ENCODE results near the gene PLTP.

Gene PLTP

DNA sequence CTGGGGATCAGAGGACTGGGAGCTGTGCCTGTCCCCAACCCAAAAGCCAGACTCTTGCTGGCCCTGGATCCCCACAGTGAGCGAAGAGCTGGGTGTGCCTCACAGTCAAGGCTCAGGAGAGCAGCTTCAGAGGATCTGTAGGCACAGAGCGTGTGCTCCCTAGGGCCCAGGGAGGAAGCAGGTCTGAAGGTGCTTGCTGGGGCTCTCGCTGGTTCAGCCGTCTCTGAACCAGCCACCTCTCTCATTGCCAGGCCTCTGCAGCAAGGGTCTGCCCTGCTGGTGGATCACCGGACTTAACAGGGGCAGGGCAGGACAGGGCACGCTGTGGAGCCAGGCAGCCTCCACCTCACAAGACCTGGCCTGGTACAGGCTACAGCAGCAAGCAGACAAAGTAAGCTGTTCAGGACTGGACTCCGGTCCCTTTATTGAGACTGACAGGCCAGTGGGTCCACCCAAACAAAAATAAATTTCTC is 36.3 kb upstream of the PLTP start:
- TF ChIP-seq, protein P1, sequence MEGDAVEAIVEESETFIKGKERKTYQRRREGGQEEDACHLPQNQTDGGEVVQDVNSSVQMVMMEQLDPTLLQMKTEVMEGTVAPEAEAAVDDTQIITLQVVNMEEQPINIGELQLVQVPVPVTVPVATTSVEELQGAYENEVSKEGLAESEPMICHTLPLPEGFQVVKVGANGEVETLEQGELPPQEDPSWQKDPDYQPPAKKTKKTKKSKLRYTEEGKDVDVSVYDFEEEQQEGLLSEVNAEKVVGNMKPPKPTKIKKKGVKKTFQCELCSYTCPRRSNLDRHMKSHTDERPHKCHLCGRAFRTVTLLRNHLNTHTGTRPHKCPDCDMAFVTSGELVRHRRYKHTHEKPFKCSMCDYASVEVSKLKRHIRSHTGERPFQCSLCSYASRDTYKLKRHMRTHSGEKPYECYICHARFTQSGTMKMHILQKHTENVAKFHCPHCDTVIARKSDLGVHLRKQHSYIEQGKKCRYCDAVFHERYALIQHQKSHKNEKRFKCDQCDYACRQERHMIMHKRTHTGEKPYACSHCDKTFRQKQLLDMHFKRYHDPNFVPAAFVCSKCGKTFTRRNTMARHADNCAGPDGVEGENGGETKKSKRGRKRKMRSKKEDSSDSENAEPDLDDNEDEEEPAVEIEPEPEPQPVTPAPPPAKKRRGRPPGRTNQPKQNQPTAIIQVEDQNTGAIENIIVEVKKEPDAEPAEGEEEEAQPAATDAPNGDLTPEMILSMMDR (IDR thresholded peaks at IDR 0.05; ENCODE audit: low read depth, low read length), result no peak

DNA sequence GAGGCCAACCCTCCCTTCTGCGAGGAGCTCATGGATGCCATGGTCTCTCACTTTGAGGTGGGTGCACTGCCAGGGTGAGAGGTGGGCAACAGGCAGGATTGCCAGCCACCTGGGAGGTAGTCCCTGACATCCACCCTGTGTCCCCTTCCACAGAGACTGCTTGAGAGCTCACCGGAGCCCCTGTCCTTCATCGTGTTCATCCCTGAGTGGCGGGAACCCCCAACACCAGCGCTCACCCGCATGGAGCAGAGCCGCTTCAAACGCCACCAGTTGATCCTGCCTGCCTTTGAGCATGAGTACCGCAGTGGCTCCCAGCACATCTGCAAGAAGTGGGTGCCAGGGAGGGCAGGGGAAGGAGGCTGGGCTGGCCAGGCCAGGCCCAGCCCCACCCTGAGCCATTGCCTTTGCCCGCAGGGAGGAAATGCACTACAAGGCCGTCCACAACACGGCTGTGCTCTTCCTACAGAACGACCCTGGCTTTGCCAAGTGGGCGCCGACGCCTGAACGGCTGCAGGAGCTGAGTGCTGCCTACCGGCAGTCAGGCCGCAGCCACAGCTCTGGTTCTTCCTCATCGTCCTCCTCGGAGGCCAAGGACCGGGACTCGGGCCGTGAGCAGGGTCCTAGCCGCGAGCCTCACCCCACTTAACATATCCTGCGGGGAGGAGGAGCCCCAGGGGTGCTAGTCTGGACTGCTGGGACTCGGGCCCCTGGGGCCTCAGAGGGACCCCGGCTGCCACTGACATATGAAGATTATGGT is 35.3 kb upstream of the PLTP start:
- no peak overlapping the region for H3K4me3 ChIP-seq (ENCODE audit: low read depth, low read length)
- TF ChIP-seq, protein P1 (IDR thresholded peaks at IDR 0.05; ENCODE audit: low read depth, low read length), result no peak

More for the DNA sequence above, 36.3 kb upstream of the PLTP start:
- H3K4me3 ChIP-seq (ENCODE audit: low read depth, low read length), result no peak overlapping the region

DNA sequence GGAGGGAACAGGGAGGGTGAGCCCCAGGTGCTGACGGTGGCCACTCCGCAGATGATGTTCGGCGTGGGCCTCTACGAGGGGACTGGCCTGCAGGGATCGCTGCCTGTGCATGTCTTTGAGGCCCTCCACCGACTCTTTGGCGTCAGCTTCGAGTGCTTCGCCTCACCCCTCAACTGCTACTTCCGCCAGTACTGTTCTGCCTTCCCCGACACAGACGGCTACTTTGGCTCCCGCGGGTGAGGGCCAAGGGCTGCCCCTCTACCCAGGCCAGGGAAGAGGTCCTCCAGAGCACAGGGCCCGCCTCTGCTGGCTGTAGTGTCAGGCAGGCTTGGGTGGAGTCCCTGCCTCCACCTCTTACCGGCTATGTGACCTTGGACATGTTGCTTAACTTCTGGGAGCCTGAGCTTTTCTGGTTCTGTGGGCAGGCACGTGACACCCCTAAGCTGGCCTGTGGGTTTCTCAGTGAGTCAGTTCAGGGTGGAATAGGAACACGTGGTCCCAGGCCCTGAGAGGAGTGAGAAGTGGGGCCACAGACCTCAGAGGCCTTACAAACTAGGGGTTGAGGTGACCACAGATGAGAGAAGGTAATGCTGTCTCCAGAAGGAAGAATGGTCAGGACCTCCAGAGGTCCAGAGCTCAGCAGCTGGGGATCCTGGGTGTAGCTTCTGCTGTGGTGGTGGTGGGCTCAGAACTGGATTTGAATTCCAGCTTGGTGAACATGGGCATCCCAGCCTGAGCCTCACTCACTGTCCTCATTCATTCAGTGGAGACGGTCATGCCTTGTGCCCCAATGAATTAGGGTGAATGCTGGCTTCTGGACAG is 34.4 kb upstream of the PLTP start:
- TF ChIP-seq, protein P1 (IDR thresholded peaks at IDR 0.05; ENCODE audit: low read depth, low read length), result no peak
- no peak overlapping the region for H3K4me3 ChIP-seq (ENCODE audit: low read depth, low read length)

DNA sequence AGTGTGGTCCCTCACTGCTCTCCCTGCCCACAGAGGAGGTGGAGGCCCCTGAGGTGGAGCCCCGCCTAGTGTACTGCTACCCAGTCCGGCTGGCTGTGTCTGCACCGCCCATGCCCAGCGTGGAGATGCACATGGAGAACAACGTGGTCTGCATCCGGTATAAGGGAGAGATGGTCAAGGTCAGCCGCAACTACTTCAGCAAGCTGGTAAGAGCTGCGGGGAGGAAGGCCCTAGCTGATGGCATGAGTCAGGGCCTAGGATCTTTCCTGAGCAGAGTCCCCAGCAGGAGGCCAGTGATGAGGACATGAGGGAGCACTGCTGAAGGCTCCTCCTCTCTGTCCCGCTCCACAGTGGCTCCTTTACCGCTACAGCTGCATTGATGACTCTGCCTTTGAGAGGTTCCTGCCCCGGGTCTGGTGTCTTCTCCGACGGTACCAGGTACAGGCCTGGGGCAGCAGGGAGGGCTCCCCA is 33.8 kb upstream of the PLTP start:
- TF ChIP-seq, protein P1 (IDR thresholded peaks at IDR 0.05; ENCODE audit: low read depth, low read length), result no peak
- no peak overlapping the region for H3K4me3 ChIP-seq (ENCODE audit: low read depth, low read length)

DNA sequence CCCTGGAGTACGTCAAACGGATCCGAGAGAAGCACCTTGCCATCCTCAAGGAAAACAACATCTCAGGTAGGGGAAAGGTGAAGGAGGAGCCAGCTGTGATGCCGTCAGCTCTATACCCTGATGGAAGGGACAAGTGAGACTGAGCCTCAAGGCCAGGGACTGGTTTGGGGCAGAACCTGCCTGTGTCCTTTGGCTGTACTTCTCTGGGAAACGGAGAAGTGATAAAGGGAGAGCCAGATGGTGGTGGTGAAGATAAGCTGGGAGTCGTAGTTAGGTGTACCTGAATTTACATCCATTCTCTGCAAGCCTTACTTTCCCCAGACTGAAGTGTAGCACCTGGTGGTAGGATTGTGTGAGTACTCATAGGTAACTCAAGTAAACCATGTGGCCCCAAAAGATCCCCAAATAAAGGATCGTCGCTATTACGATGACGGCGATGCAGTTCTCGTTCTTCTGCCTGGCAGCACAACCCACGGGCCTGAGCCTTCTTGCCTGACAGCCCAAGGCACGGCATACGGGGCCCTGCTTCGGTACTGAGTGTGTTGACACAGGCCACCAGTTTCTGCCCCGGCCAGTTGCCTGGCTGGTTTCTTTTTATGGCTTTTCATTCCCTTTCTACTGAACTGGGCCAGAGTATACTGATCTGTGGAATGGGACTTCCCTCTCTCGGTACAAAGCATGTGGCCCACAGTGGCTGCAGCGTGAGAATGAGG is 33.2 kb upstream of the PLTP start:
- TF ChIP-seq, protein P1 (IDR thresholded peaks at IDR 0.05; ENCODE audit: low read depth, low read length), result no peak
- H3K4me3 ChIP-seq (ENCODE audit: low read depth, low read length), result no peak overlapping the region

DNA sequence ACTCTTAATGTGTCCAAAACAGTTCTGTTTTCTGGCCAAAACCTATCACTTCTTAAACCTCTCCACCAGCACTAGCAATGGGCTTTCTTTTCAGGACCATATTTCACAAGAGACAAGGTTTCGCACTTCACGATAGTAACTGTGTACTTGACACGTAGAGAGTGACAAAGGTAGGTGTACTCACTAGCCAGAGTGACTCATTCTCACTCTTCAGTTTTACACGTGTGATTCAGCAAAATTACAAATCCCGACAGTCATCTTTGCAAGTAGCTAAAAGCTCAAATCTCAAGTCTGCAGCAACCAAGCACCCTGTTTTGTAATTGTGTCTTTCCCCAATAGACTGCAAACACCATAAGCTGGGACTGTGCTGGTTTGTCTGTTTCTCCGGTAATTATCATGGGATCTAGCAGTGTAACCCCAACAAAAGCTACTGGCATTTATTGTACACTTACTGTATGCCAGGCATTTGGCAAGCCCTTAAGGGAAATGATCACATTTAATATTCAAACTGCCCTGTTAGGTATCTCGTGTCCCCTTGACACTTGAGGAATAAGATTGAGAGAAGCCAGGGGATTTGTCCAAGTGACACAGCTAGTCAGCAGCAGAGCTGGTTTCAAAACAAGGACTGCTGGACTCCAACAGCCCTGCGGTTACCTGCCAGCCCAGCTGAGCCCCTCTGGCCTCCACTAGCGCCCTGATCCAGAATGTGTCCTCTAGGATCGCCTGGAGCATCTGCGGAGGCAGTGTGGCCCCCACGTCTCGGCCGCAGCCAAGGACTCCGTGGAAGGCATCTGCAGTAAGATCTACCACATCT is 32.4 kb upstream of the PLTP start:
- TF ChIP-seq, protein P1 (IDR thresholded peaks at IDR 0.05; ENCODE audit: low read depth, low read length), result no peak

More for the DNA sequence above, 32.4 kb upstream of the PLTP start:
- no peak overlapping the region for H3K4me3 ChIP-seq (ENCODE audit: low read depth, low read length)
